Vagina (tissue), 2 donors: Measurements from ENCODE around the gene FOXO4.

Experiments used
- POLR2AphosphoS5 ChIP-seq, 2 donors: sonication (generic); formaldehyde crosslinking; IDR thresholded peaks; one replicate each; pipeline ENCODE4 v1.9.0; 2017; ENCODE audit warnings: antibody characterized with exemption in 2 of 2, mild to moderate bottlenecking in 2 of 2, low read depth in 1 of 2; ENCODE audit not compliant: insufficient read depth in 1 of 2
- TF ChIP-seq, protein P1 (sequence below), 3 experiments: fragments of 450-650 bp in 2 of 3; fragments of 200-600 bp in 1 of 3; sonication (generic) in 1 of 3; IDR thresholded peaks; one replicate each; pipeline ENCODE4 v1.5.1; 2017 to 2019; ENCODE audit warnings: antibody characterized with exemption in 3 of 3, mild to moderate bottlenecking in 2 of 3, moderate library complexity in 2 of 3

GRCh38 chrX:71102292-71102691 lies 6.6 kb downstream of the FOXO4 start:
- TF ChIP-seq, protein P1, sequence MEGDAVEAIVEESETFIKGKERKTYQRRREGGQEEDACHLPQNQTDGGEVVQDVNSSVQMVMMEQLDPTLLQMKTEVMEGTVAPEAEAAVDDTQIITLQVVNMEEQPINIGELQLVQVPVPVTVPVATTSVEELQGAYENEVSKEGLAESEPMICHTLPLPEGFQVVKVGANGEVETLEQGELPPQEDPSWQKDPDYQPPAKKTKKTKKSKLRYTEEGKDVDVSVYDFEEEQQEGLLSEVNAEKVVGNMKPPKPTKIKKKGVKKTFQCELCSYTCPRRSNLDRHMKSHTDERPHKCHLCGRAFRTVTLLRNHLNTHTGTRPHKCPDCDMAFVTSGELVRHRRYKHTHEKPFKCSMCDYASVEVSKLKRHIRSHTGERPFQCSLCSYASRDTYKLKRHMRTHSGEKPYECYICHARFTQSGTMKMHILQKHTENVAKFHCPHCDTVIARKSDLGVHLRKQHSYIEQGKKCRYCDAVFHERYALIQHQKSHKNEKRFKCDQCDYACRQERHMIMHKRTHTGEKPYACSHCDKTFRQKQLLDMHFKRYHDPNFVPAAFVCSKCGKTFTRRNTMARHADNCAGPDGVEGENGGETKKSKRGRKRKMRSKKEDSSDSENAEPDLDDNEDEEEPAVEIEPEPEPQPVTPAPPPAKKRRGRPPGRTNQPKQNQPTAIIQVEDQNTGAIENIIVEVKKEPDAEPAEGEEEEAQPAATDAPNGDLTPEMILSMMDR (IDR thresholded peaks at IDR 0.05): no peak
- no peak for TF ChIP-seq POLR2AphosphoS5 (IDR thresholded peaks at IDR 0.05; ENCODE audit: insufficient read depth in 1 of 2, low read depth in 1 of 2)
